AG20443 (cell line): ENCODE results near the gene TMEM97.
A peak's percentile ranks its signal among the peaks of the same experiment; 100 is the strongest.
"Not testable (repeated sequence)": the region's sequence is repeated elsewhere in the genome, so short reads cannot be mapped to it uniquely, and the experiment has no call there.

Experiments used
- DNase-seq: peaks from one replicate; pipeline ENCODE4 v3.0.0; 2012; ENCODE audit warnings: low spot score, mixed read lengths

The TMEM97 gene

DNA sequence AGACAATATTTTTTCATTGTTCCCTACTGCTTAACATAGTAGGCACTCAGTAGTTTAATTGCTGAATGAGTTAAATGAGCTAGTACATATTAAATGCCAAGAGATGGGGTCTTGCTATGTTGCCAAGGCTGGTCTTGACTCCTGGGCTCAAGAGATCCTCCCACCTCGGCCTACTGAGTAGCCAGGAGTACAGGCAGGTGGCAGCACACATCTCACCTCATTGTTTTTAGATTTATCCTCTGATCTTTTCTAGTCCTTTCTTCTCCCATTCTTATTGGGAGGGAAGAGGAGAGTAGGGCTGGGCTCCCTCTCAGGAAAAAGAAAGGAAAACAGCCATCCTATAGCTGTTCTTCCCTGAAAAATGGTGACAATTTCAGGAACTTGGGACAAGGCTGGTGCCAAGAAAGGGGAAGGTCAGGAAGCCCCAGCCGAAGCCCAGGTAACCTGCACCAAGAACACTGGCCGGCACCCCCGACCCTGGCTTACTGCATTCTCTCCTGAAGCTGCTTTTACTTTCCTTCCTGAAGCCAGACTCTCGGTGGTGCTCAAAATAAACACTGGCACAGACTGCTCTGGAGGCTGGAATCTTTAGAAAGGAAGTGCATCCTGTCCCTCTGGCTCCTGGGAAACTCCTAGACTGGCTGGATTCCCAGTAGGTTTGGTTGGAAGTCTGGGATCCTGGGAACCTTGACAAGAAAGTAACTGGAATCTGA lies 19.2 kb downstream of the TMEM97 start:
- DNase-seq: no peak

DNA sequence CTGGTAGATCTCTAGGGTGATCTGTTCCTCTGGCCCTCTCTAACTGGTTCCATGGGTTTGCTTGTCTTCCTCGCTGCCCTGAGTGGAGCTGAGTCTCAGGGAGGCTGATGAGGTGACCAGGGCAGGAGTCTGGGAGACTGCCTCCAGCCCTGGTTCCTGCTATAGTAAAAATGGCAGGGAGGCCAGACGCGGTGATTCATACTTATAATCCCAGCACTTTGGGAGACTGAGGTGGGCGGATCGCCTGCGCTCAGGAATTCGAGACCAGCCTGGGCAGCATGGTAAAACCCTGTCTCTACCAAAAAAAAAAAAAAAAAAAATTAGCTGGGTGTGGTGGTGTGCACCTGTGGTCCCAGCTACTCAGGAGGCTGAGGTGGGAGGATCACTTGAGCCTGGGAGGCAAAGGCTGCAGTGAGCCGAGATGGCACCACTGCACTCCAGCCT lies 19.8 kb downstream of the TMEM97 start:
- DNase-seq: not testable (repeated sequence)

DNA sequence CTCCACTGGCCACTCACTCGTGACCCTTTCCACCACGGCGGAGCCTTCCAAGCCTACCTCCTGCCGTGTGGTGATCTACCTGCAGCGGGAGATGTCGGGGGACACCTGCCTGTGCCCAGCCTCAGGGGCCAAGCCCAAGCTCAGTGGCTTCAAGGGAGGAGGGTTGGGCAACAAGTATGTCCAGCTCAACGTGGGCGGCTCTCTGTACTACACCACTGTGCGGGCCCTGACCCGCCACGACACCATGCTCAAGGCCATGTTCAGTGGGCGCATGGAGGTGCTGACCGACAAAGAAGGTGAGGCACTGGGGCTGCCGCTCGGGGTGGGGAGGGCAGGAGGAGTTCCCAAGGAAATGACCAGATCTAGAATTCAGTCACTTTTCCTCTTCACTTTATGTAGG lies 20.4 kb downstream of the TMEM97 start:
- DNase-seq: no peak

DNA sequence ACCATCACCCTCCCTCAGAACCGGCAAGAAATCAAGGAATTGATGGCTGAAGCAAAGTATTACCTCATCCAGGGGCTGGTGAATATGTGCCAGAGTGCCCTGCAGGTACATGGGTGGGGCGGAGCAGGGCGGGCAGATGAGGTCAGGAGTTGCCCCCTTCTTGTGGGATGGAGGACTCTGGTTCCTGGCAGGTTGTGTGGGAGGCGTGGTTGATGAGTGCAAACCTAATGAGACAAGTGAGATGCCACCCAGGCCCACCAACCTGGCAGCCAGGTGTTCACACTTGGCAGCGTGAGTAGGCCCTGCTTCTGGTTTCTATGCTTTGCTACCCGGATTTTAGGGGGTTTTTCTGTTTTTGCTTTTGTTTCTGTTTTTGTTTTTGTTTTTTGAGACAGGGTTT lies 21.4 kb downstream of the TMEM97 start:
- DNase-seq: no peak

DNA sequence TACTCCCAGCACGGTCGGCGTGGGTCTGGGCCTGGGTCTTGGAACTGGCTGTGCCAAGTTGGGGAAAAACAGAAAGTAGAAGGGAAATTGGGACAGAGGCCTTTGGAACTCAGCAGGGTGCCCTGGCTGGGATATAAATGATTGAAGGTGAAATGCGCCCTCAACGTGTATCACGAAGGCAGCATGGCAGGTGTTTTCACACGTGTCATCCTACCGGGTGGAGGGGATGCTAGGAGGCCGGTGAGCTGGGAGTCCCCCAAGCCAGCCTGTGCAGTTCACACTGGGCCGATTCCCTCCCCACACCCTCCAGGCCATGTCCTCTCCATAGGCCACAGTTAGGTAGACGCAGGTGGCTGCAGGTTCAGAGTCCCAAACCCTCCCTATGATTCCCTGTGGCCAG lies 22.5 kb downstream of the TMEM97 start:
- DNase-seq: no peak

DNA sequence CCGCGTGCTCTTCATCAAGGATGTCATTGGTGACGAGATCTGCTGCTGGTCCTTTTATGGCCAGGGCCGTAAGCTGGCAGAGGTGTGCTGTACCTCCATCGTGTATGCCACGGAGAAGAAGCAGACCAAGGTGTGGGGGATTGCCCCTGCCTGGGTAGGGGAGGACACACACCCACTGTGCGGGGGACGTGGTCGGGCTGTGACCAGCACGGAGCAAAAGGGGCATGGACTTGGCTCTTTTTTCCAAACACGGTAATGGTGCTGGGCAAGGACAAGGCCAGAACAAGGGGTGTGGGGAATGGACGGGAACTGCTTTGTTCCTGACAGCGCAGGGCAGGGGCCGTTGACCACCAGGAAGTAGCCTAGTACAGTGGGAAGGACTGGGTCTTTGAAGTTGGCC lies 23.3 kb downstream of the TMEM97 start:
- no peak for DNase-seq

DNA sequence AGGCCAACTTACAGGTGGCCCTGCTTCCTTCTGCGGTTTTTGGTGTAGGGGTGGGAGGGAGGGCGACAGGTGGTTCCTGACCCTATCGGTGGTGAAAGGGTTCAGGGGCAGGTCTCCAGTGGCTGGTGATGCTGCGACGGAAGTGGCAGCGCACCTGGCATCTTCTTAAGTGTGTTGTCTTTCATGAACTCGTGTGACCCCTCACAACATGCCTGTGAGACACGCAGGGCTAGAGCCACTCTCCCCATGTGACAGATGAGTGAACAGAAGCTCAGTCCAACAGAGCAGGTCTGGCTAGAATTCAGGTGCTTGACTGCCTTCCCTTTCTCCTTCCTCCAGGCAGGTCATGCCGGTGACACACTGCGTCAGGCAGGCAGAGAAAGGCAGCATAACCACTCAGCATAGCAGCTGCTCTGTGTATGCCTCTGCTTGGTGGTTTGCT lies 24.5 kb downstream of the TMEM97 start:
- no peak for DNase-seq

GRCh38 chr17:28344011-28344410 lies 25.0 kb downstream of the TMEM97 start:
- DNase-seq: no peak

GRCh38 chr17:28344435-28344901 lies 25.5 kb downstream of the TMEM97 start:
- DNase-seq: no peak

DNA sequence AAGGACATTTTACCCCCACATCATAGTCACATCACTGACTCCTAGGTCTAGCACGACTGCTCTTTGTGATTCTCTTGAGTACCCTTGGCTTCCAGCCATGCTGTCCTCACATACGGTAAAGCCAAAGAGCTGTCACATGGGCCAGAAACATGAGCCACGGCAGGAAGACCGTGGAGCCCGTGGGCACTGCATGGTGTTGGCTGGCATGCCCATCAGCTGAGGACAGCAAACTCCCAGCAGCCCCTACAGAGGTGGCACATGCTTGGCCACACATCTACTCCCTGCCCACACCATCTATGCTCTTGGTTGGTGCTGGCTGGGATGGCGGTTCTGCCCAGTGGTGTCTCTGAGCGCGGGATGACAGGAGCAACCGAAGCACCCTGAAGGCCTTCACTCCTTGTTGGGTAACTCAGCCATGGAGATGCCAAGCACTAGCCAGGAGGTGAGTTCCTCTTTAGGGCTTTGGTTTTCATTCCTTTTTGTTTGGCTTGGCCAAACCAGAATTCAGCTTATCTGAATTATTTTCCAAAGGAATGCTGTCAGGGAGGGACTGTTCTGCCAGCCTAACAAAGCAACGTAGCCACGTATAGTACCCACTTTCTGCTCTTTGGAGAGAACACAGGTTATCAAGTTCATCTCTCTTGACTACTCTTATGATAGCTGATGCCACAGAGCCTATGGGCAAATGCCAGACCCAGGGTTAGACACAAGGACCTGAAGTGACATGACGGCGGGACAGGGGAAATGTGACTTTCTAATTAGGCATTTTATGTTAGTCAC lies 26.6 kb downstream of the TMEM97 start:
- no peak for DNase-seq

GRCh38 chr17:28346199-28346580 lies 27.2 kb downstream of the TMEM97 start:
- no peak for DNase-seq

GRCh38 chr17:28346746-28347246 lies 27.8 kb downstream of the TMEM97 start:
- DNase-seq: no peak

DNA sequence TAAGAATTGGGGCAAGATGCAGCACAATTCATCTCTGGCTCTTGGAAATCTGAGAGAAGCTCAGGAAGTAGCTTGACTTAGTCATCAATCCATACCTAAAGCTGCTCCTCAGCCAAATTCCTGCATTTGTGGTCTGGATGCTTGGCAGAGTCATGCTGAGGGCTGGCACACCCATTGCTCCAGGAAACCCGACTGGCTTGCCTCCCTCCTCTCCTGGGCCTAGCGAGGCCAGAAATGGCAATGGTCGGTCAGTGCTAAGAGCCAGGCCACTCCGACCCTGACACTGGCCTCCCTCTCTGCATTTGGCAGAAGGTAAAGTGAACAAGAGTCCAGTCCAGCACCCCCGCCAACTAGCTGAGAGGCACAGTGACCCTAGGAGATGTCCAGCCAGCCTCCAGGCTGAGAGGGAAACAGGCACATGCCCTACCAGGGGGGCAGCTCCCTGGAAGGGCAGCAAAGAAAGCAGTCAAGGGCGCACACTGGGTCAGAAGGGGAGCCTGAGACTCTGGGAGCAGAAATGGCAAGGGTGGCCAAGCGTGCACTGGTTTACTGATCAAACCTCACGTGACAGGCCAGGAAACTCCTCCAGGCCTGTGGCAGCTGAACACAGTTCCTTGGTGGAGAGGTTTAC lies 28.4 kb downstream of the TMEM97 start:
- DNase-seq: peak; percentile 83

DNA sequence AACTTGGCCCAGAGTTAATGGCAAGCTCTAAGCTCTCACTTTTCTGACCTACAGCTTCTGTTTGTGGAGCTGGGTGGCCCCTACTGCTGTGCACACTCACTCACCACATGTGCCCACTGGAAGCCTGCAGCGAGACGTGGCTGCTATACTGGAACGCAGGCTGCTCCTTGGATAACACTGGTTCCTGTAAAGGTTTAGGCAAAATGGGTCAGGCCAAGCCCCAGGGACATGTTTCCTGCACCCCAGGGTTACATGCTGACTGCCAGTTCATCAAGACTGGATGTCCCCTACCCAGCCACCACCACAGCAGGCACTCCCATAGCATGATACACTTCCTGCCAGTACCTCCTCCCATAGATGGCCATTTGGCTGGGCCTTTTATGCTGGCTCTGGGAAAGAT lies 30.0 kb downstream of the TMEM97 start:
- DNase-seq: no peak

DNA sequence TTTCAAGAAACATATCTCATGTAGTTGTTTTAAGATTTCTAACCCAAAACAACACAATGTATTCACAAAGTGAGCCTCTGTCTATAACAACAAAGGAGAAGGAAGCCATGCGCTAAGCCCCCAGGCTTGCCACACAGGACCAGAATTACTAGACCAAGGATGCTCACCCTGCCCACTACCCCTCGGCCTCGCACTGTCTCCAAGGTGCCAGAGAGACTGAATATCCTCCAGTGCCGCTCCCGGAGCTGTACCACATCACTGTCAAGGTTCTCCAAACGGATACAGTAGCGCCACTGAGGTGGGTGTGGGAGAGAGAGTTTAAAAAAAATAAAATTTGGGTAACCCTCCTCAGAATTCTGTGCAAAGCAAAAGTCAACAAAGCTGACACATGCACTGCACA lies 31.3 kb downstream of the TMEM97 start:
- DNase-seq: no peak

- peak; percentile 98 for DNase-seq
Observed at GRCh38 chr17:28357061-28357900, 38.3 kb downstream of the TMEM97 start, which contains the start of gene POLDIP2. TSS of gene POLDIP2 (minus strand) at chr17:28357527. CDS start at chr17:28357448, 79 bp downstream.

- DNase-seq: no peak
Observed at GRCh38 chr17:28357901-28358197, 38.8 kb downstream of the TMEM97 start.

DNA sequence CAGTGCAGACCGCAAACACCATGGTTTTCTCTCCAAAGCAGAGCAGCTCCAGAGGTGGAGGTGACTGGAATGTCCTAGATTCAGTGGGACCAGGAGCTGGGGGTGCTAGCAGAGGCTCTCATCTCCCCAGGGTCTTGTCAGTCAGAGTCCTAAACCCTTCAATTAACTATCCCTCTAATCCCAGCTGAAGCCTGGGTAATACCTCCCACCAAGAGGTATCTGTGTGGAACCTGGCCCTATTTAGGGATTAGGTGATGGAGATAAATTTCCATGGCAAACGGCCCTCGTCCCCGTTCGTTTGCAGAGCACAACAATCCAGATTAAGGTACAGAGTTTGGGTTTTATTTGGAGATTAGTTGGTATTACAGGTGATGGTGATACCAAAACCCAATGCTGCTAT lies 44.2 kb downstream of the TMEM97 start:
- no peak for DNase-seq

- DNase-seq: no peak
Observed at GRCh38 chr17:28363776-28364650, 45.0 kb downstream of the TMEM97 start.

- DNase-seq: no peak
Observed at GRCh38 chr17:28364665-28365363, 45.8 kb downstream of the TMEM97 start, which contains the start of gene SEBOX. TSS of gene SEBOX (minus strand) at chr17:28365199. CDS start at chr17:28365151, 48 bp downstream.
